Stimulated activated CD4-positive, alpha-beta T cell treated with anti-CD3 and anti-CD28 coated beads, Interleukin-1b, Interleukin-23, amount 100 ng/mL, for 48 hours (primary cell): Measurements from ENCODE around the gene CNTNAP5.
"Not testable (repeated sequence)": the region's sequence is repeated elsewhere in the genome, so short reads cannot be mapped to it uniquely, and the experiment has no call there.

Experiments
- DNase-seq: peaks from one replicate; pipeline ENCODE4 v3.0.0-alpha.2; 2020

Gene CNTNAP5

GRCh38 chr2:124333784-124334183, 308.7 kb downstream of the CNTNAP5 start:
- DNase-seq, result no peak

GRCh38 chr2:124335058-124335457, 310.0 kb downstream of the CNTNAP5 start:
- no peak for DNase-seq

GRCh38 chr2:124339709-124340108, 314.6 kb downstream of the CNTNAP5 start:
- no peak for DNase-seq

- no peak for DNase-seq
These were observed 318.9 kb downstream of the CNTNAP5 start for GRCh38 chr2:124343827-124344498.

- no peak for DNase-seq
These were observed 322.1 kb downstream of the CNTNAP5 start for GRCh38 chr2:124347209-124347608.

- no peak for DNase-seq
These were observed 328.6 kb downstream of the CNTNAP5 start for GRCh38 chr2:124353656-124354055.

- no peak for DNase-seq
These were observed 329.4 kb downstream of the CNTNAP5 start for GRCh38 chr2:124354466-124354865.

GRCh38 chr2:124361966-124362365, 336.9 kb downstream of the CNTNAP5 start:
- not testable (repeated sequence) for DNase-seq

GRCh38 chr2:124369181-124369580, 344.1 kb downstream of the CNTNAP5 start:
- no peak for DNase-seq

GRCh38 chr2:124380221-124380749, 355.2 kb downstream of the CNTNAP5 start:
- no peak for DNase-seq

- no peak for DNase-seq
These were observed 357.1 kb downstream of the CNTNAP5 start for GRCh38 chr2:124382067-124382618.

- no peak for DNase-seq
These were observed 370.9 kb downstream of the CNTNAP5 start for GRCh38 chr2:124395961-124396360.

- no peak for DNase-seq
These were observed 377.2 kb downstream of the CNTNAP5 start for GRCh38 chr2:124402274-124402673.

- not testable (repeated sequence) for DNase-seq
These were observed 382.9 kb downstream of the CNTNAP5 start for GRCh38 chr2:124407836-124408534.

- no peak for DNase-seq
These were observed 399.0 kb downstream of the CNTNAP5 start for GRCh38 chr2:124424074-124424473.

- DNase-seq, result no peak
These were observed 401.0 kb downstream of the CNTNAP5 start for GRCh38 chr2:124426122-124426521.

GRCh38 chr2:124426625-124427024, 401.5 kb downstream of the CNTNAP5 start:
- no peak for DNase-seq

GRCh38 chr2:124437811-124438210, 412.7 kb downstream of the CNTNAP5 start:
- DNase-seq, result no peak

GRCh38 chr2:124450481-124450880, 425.4 kb downstream of the CNTNAP5 start:
- no peak for DNase-seq

GRCh38 chr2:124476291-124476690, 451.2 kb downstream of the CNTNAP5 start:
- DNase-seq, result no peak

GRCh38 chr2:124478761-124479160, 453.7 kb downstream of the CNTNAP5 start:
- DNase-seq, result no peak

GRCh38 chr2:124480958-124481357, 455.9 kb downstream of the CNTNAP5 start:
- DNase-seq, result no peak

GRCh38 chr2:124482044-124482443, 457.0 kb downstream of the CNTNAP5 start:
- DNase-seq, result no peak

- DNase-seq, result no peak
These were observed 457.5 kb downstream of the CNTNAP5 start for GRCh38 chr2:124482551-124482950.
